HK-2 (cell line): ENCODE results near the gene TRIM46.

Experiments
- DNase-seq: peaks from one replicate; pipeline ENCODE4 v3.0.0-alpha.2; 2018; ENCODE audit not compliant: unreplicated experiment

TRIM46 gene, protein sequence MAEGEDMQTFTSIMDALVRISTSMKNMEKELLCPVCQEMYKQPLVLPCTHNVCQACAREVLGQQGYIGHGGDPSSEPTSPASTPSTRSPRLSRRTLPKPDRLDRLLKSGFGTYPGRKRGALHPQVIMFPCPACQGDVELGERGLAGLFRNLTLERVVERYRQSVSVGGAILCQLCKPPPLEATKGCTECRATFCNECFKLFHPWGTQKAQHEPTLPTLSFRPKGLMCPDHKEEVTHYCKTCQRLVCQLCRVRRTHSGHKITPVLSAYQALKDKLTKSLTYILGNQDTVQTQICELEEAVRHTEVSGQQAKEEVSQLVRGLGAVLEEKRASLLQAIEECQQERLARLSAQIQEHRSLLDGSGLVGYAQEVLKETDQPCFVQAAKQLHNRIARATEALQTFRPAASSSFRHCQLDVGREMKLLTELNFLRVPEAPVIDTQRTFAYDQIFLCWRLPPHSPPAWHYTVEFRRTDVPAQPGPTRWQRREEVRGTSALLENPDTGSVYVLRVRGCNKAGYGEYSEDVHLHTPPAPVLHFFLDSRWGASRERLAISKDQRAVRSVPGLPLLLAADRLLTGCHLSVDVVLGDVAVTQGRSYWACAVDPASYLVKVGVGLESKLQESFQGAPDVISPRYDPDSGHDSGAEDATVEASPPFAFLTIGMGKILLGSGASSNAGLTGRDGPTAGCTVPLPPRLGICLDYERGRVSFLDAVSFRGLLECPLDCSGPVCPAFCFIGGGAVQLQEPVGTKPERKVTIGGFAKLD

DNA sequence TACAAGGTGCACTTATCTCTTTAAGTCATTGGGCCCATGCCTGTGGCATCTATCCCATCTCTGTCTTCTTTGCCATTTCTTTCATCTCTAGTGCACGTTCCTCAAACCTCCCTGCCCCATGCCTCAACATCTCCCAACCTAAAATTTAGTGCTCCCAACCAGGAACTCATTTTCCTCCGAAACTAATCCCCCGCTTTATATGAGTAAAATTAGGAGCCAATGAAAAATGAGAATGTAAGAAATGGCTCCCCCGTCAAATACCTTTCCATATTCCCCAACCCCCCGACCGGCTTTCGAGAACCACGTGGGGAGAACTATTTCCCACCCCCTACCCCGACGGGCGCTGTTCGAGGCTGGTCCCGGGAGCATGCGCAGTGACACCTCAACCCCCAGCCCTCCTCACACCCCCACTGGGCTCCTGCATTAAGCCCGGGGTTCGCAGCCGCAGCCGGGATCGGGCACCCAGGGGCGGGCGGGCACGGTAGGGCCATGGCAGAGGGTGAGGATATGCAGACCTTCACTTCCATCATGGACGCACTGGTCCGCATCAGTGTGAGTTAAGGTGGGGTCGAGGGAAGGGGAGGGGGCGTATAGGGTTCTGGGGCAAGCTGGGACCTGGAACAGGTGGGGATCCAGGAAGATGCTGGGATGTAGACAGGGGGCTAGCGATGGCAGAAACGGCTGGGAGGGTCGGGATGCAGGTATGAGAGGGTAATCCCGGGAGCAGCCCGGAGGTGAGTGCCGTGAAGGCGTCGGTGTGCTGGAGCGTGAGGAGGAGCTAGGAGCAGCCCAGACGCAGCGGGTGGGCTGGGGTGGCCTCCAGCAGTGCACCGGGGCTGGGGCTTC lies at the start of gene TRIM46:
Gene TRIM46 (plus strand): TSS at position 372 of the 846 bp plus-strand sequence. CDS start 118 bp downstream, at position 490.
- DNase-seq: peak; percentile 78

DNA sequence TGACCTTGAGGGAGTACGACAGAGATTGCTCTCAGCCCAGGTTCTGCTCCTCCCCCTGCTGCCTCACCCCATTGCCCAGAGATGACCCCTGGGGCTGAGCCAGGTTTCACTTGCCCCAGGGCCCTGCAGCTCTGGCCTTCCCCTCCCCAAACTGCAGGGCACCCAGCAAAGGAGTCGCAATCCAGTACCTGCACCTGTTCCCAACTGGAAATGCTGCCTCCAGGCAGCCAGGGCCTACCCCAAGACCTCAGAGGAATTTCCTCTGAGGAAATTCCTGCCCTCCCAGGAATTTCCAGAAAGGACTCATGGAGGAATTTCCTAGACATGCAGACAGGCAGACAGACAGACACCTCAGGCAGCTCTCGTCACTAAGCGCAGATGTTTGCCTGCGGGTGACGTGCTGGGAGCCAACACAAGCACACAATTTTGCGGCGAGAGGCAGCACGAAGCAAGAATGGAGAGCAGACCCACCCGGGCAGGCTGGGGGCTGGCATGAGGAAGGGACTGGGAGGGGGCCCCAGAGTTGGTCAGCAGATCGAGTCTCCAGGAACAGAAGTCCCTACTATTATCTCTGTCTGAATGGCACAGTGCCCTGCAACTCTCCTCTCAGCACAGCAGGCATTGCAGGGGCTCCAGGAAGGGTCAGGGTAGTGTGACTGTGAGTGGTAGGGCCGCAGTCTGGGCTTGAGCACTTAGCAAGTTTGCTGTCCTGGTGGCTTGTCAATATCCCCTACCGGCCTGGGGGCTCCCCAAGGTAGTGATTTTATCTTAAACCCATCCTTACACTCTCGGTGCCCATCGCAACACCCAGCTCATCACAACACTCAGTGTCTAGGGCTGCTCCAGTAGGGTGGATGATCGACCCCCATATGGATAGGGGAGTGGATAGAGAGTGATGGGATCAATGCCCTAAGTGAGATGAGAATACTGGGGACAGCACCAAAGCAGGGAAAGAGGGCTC lies 48.9 kb upstream of the TRIM46 start:
- peak; percentile 13 for DNase-seq

DNA sequence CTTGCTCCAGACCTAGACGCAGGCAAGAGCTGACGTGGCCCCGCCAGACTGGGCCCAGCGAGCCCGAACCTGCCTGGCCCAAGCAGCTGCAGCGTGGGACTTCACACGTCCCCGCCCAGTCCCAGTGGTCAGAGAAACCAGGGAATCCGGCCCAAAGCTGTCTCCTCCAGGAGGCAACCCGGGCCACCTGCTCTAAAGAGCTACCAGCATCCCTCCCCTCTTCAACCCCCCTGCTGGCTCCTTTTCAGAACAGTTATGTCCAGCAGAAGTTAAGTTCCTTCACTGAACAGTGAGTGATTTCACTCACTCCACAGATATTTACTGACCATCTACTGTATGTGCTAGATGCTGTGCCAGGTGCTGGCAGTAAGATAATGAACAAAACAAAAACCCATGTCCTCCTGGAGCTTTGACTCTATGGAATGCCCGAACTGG lies 48.1 kb upstream of the TRIM46 start:
- DNase-seq: no peak

DNA sequence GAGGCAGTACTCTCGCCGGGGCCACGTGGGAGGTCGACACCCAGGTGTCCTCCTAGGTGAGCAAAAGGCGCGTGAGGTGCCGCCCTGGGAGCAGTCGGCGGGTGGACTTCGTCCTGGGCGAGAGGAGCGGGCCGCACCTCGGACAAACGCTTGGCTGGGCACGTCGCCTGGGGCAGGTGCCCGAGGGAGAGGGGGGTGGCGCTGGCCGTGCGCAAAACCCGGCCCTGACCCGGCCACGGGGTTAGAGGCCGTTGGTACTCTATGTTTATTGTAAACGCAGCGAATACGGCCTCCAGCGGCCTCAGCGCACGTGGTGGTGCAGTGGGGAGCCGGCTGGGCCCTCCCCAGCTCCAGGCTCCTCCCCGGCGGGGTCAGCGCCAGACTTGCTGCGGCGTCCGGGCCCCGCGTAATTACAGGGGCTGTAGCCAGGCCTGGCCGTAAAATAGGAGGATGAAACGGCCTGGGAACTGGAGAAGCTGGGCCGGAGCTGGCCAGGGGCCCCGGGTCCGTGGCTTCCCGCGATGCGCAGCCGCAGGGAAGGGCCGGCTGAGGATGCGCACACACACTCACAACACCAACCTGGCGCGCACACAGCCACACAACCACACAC lies 47.6 kb upstream of the TRIM46 start:
- peak; percentile 33 for DNase-seq

DNA sequence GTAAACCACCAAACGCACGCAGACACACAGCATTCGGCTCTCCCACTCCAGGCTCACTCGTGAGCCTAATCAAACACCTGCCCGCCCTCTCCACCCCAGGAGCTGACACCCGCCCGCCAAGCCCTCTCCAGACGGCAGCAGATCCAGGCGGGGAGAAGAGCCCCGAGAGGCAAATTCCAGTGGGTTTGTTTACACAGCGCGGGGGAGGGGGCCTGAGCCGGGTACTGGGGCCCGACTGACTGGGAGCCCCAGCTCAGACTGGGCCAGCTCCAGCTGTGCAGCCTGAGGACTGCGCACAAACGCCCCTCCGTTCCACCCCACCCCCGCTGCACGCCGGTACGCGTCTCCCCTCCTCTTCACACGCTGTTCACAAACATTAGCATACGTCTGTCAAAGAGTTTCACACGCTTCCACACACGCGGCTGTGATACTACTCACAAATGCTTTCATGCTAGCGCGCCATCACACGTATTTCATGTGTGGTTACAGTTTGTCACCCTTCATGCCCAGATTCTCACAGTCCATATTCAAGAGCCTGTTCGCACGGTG lies 47.0 kb upstream of the TRIM46 start:
- DNase-seq: peak; percentile 17

DNA sequence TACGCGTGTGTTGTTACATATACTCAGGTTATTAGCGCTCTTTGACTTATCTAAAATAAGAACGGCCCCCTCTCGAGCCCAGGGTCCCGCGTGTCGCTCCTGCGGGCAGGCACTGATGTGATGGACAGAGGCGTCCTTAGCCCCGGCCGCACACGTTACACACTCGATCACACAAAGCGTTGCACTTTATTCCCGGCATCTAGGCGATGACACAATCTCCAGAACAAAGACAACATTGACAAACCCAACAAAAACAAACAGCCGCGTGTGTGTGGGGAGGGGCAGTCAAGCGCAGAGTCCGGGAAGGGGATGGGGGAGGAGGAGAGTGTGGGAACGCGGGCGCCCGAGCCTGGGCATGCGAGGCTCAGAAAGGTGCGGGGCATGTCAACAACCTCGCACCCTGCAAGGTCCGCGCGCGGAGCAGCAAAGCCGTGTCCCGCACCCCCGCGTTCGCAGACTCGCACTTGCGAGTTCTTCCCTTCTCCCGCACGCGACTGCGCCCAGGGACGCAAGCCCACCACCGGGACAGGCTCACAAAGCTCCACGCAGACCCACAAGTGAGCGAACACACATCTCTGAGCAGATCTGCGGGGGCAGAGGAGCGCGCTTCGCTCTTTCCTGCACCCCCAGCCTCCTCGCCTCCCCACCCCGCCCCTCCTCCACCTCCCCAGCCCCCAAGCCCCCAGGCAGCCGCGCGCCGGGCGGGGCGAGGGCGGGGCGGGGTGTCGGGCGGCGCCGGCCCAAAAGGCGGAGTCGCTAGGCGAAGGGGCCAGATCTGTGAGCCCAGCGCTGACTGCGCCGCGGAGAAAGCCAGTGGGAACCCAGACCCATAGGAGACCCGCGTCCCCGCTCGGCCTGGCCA lies 46.3 kb upstream of the TRIM46 start, which contains the start of gene EFNA1:
Gene EFNA1 (plus strand): TSS at position 772 of the 862 bp plus-strand sequence. CDS start 102 bp downstream, outside the sequence.
- peak; percentile 58 for DNase-seq

DNA sequence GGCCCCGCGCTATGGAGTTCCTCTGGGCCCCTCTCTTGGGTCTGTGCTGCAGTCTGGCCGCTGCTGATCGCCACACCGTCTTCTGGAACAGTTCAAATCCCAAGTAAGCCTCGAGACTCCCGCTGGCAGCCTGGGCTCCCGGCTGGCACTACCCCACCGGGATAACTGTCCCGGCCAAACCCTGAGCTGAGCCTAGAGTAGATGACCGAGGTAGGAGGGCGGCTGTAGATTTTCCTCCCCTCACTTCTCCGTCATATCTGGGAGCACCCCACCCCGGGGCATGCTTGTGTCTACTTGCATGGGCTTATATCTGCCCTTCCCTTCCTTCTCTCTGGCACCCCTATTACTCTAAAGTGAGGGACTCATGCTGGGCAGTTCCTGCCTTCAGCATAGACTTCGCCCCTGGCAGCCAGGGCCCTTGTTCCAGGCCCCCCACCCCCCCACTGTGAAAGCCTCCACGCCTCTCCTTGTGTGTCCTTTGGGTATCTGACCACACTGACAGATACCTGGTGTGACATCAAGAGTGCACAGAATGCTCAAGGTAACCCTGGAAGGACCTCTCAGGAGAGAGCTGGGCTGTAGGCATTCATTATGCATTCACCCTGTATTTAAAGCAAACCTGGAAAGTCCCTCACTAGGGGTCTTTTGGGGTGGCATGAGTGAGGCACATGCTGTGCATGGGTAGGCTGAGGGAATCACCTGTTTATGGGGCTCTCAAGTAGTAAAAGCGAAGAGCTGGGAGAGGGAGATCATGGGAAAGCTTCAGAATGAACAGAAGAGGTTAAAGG lies 45.5 kb upstream of the TRIM46 start:
- no peak for DNase-seq

DNA sequence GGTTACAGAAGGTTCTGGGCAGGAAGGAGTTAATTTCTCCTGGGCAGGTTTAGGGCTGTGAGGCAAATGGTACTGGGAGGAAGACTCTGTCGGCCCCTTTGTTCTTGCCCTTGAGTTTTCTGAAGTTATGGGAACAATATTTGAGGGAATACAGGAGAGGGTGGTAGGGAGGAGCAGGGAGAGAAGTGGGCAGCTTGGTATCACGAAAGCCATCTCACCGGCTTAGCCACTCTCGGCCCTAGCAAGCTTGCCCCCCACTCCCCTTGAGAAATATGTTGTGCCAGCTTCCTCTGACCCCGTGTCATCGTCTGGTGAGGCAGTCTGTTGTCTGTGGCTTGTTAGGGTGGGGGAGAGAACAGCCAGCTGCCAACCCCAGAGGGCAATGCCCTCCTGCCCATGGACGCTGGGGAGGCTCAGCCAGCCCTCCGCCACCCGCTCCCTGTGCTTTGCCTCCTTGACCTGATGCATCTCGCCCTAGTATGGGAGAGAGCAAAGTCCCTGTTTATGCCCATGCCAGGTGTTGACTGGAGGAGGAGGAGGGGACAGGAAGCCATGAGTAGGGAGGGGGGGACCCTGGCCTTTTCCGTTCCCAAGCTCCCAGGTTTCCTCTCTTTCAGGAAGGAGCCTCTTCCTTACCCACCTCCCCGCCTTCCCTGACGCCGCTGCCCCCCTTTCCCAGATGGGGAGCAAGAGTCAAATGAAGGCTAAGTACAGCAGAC lies 44.7 kb upstream of the TRIM46 start:
- no peak for DNase-seq

DNA sequence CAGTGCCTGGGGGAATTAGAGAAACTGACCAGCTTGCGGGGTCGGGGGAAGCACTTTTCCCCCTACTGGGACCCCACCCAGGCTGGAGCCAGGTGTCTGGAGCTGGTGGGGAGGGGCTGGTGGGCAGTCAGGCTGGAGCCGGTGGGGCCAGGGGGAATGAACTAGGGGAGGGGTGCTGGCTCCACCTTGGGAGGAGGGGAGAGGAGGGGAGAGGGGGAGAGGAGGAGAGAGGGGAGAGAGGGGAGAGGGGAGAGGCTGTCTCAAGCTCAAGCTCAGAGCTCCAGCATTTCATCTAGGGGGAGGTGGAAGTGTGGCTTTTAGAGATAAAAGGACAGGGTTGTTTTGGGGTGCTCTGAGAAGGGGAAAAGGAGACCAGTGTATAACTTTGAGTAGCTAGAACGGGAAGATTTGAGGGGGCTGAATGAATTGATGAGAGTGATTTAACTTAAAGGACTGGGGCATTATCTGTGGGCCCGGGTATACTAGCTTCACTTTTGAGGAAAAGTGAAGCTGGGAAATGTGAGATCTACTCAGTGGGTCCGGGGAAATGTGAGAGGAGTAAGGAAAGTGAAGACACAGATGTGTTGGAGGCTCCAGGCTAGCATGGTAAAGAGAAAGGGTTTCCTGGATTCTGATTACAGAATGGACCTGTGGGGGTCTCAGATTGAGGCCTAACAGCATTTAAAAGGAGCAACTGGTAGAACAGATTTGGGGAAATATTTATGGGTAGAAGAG lies 43.2 kb upstream of the TRIM46 start:
- no peak for DNase-seq

DNA sequence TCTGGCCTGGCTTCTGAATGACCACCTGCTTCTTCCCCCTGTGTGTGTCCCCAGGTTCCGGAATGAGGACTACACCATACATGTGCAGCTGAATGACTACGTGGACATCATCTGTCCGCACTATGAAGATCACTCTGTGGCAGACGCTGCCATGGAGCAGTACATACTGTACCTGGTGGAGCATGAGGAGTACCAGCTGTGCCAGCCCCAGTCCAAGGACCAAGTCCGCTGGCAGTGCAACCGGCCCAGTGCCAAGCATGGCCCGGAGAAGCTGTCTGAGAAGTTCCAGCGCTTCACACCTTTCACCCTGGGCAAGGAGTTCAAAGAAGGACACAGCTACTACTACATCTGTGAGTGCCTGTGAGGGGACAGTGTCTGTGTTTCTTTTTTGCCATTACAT lies 42.4 kb upstream of the TRIM46 start:
- DNase-seq: no peak

DNA sequence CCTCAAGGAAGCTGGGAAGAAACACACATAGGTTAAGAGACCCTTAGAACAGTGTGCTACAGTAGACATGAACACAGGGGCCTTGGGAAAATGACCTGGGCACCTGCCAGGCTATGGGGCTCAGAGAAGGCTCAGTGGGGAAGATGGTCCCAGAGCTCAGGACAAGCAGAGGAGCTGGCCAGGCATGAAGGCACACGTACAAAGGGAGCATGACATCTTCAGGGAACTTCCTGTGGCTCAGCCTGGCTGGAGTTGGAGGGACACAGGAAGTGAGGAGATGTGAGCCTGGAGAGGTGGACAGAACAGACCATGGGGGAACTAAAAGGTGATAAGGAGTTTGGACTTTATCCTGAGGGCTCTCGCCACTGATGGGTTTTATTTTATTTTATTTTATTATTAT lies 41.8 kb upstream of the TRIM46 start:
- no peak for DNase-seq

DNA sequence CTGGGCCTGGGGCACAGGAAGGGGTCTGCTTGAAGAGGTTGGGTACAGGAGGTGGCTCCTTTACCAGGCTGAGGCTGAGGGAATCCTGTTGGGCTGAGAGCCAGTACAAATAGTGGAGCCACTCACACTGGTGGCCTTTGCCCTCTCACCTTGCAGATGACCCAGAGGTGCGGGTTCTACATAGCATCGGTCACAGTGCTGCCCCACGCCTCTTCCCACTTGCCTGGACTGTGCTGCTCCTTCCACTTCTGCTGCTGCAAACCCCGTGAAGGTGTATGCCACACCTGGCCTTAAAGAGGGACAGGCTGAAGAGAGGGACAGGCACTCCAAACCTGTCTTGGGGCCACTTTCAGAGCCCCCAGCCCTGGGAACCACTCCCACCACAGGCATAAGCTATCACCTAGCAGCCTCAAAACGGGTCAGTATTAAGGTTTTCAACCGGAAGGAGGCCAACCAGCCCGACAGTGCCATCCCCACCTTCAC lies 39.8 kb upstream of the TRIM46 start:
- no peak for DNase-seq

DNA sequence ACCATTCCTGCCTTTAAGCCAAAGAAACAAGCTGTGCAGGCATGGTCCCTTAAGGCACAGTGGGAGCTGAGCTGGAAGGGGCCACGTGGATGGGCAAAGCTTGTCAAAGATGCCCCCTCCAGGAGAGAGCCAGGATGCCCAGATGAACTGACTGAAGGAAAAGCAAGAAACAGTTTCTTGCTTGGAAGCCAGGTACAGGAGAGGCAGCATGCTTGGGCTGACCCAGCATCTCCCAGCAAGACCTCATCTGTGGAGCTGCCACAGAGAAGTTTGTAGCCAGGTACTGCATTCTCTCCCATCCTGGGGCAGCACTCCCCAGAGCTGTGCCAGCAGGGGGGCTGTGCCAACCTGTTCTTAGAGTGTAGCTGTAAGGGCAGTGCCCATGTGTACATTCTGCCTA lies 39.3 kb upstream of the TRIM46 start:
- DNase-seq: no peak

DNA sequence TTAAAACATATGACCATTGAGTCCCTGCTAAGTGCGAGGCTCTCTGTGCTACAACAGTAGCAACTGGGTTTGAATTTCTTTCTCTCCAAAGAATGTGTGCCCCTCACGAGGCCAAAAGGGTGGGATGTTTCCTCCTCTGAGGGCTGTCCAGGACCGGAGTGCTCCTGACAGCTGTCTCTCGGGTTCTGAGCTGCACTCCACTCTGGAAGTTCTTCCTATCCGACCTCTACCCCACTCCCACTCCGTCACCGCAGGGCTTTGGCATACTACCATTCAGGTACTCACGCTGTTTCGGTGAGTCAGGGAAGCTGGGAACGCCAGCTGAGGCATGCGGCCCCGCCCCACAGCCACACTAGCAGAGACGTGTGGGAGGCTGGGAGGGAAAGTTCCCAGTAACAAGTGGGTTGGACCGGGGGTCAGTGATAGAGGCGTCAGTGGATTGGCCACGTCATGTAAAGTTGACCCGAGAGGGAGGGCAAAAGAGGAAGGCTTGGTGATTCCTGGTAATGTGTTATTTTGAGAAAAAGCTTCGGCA lies 38.7 kb upstream of the TRIM46 start:
- DNase-seq: peak; percentile 97

DNA sequence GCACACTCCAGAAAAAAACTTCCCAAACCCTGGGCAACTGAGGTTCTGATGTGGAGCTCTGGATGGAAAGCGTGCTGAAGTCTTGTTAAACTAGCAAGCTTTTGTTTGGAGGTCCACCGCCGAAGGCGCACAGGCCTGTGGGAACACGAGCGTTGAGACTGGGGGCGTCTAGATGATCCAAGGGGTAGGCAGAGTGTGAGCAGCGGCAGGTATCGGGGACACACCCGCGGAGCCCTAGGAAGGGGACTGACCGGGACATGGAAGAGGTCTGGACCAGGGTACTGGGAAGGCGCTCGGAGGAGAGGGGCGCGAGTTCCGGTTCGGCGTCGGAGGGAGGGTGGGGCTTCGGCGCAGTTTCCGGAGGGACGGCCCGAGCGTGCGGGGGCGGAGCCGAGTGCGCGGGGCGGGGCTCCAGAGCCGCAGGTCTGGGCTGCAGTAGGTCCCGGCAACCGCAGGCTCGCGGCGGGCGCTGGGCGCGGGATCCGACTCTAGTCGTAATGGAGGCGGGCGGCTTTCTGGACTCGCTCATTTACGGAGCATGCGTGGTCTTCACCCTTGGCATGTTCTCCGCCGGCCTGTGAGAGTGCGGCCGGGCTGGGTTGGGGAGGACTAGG lies 38.1 kb upstream of the TRIM46 start, which contains the start of gene SLC50A1:
Gene SLC50A1 (plus strand): TSS at position 438 of the 614 bp plus-strand sequence. CDS start 60 bp downstream, at position 498.
- DNase-seq: peak; percentile 97

DNA sequence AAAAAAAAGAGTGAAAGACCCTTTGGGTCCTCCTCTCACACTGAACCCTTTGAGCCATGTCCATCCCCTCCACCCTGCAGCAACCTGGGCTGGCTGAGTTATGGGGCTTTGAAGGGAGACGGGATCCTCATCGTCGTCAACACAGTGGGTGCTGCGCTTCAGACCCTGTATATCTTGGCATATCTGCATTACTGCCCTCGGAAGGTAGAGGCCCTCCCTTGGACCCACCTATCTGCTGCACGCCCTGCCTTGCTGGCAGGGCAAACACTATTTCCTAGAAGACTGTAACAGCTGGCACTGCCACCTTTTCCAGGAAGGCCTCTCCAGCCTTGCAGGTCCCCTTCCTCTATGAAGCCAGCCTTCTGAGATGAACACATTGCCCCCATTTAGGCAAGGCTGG lies 36.9 kb upstream of the TRIM46 start:
- DNase-seq: no peak
